Karpas-422 (cell line): Measurements from ENCODE around the gene HERPUD2. TPM values are rescaled to one million over a fixed set of nuclear protein-coding genes. Genes with fewer than 3 reads are reported as not detected.
"Not testable (repeated sequence)": the region's sequence is repeated elsewhere in the genome, so short reads cannot be mapped to it uniquely, and the experiment has no call there.

Experiments
- DNase-seq: peaks from one replicate; pipeline ENCODE4 v3.0.0-alpha.2; 2015
- H2AFZ ChIP-seq: fragments of 200-600 bp; sonication (generic); 2 replicates; pipeline ENCODE4 v1.6.1; 2014; ENCODE audit warnings: antibody characterized with exemption, low read length, mixed read lengths
- H3K27ac ChIP-seq: fragments of 200-600 bp; sonication (generic); 2 replicates; pipeline ENCODE4 v1.5.1; 2014; ENCODE audit warnings: mild to moderate bottlenecking, low read length, moderate library complexity
- H3K27me3 ChIP-seq: fragments of 200-600 bp; sonication (generic); 2 replicates; pipeline ENCODE4 v1.6.1; 2014; ENCODE audit warnings: low read length, mixed read lengths
- H3K36me3 ChIP-seq: fragments of 200-600 bp; sonication (generic); 2 replicates; pipeline ENCODE4 v1.6.1; 2014; ENCODE audit warnings: low read length, mixed read lengths; ENCODE audit not compliant: insufficient read depth
- H3K4me1 ChIP-seq: fragments of 200-600 bp; sonication (generic); 2 replicates; pipeline ENCODE4 v1.6.1; 2014; ENCODE audit warnings: mild to moderate bottlenecking, low read length, mixed read lengths
- H3K4me2 ChIP-seq: fragments of 200-600 bp; sonication (generic); 2 replicates; pipeline ENCODE4 v1.6.1; 2014; ENCODE audit warnings: low read length, low read depth, mild to moderate bottlenecking; ENCODE audit not compliant: poor library complexity, severe bottlenecking
- H3K4me3 ChIP-seq: fragments of 200-600 bp; sonication (generic); 2 replicates; pipeline ENCODE4 v1.5.1; 2014; ENCODE audit warnings: mild to moderate bottlenecking, antibody characterized with exemption, low read length, mixed read lengths
- H3K79me2 ChIP-seq: fragments of 200-600 bp; sonication (generic); 2 replicates; pipeline ENCODE4 v1.6.1; 2014; ENCODE audit warnings: mild to moderate bottlenecking, low read length, mixed read lengths
- H3K9ac ChIP-seq: fragments of 200-600 bp; sonication (generic); 2 replicates; pipeline ENCODE4 v1.6.0; 2014; ENCODE audit warnings: low read length
- H3K9me2 ChIP-seq: fragments of 200-600 bp; sonication (generic), shearing (Covaris generic); replicated peaks from 2 replicates; pipeline ENCODE4 v1.6.0; 2014; ENCODE audit warnings: mild to moderate bottlenecking, low read length, moderate library complexity; ENCODE audit not compliant: insufficient read depth
- H3K9me3 ChIP-seq: fragments of 300-700, 200-600 bp; sonication (generic); 2 replicates; pipeline ENCODE4 v1.6.1; 2014; ENCODE audit warnings: low read length, mixed read lengths
- H4K20me1 ChIP-seq: fragments of 200-600 bp; sonication (generic); 2 replicates; pipeline ENCODE4 v1.6.1; 2014; ENCODE audit warnings: mild to moderate bottlenecking, antibody characterized with exemption, low read length, low read depth; ENCODE audit not compliant: insufficient read depth
- total RNA-seq: library from RNA; depleted of rRNA; stranded (reverse); fragments of >200 nt; shearing (Covaris generic); gene quantifications from 2 replicates; pipeline ENCODE4 v1.2.3, GENCODE V29; 2014; ENCODE audit warnings: low replicate concordance

The HERPUD2 gene
- total RNA-seq, 1 experiment from 2014 or later, result 17.3 TPM

GRCh38 chr7:35604595-35604994 is 90.3 kb downstream of the HERPUD2 start:
- Histone ChIP-seq H3K27ac (no peak overlapping the region), H3K9ac (no peak overlapping the region), H3K36me3 (no peaks in the 10 kb centered on the region), H3K4me1 (no peaks in the 10 kb centered on the region), H3K4me2 (no peak overlapping the region), H3K27me3 (no peaks in the 10 kb centered on the region), H4K20me1 (no peaks in the 10 kb centered on the region), H3K79me2 (no peaks in the 10 kb centered on the region), H2AFZ (no peak overlapping the region), H3K9me2 (no peaks in the 10 kb centered on the region), H3K9me3 (no peaks in the 10 kb centered on the region), H3K4me3 (no peak overlapping the region)
- no peak for DNase-seq

DNA sequence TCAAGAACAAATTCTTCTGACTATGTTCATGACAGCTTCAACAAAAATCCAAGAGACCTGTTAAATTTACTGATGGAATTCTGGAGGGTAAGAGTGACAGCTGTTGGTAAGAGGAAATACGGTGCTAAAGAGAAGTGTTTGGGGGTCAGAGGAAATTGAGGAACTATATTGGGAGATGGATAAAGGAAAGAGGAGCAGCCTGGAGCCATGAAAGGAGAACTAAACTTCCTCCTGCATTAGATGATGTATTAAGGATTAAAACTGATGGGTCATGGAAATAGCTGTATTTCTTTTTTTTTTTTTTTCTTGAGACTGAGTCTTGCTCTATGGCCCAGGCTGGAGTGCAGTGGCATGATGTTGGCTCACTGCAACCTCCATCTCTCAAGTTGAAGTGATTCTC is 95.3 kb downstream of the HERPUD2 start:
- Histone ChIP-seq H4K20me1 (no peaks in the 10 kb centered on the region), H2AFZ (no peak overlapping the region), H3K9me2 (no peaks in the 10 kb centered on the region), H3K79me2 (no peaks in the 10 kb centered on the region), H3K9ac (no peak overlapping the region), H3K27me3 (no peaks in the 10 kb centered on the region), H3K4me2 (no peak overlapping the region), H3K4me1 (no peaks in the 10 kb centered on the region), H3K4me3 (no peak overlapping the region), H3K27ac (no peak overlapping the region), H3K36me3 (no peaks in the 10 kb centered on the region), H3K9me3 (no peaks in the 10 kb centered on the region)
- DNase-seq, result no peak

- H3K79me2 ChIP-seq, result no peaks in the 10 kb centered on the region
- no peak for DNase-seq
- H4K20me1 ChIP-seq, result no peaks in the 10 kb centered on the region
- no peak overlapping the region for H3K4me2 ChIP-seq
- no peaks in the 10 kb centered on the region for H3K27me3 ChIP-seq
- no peaks in the 10 kb centered on the region for H3K9me2 ChIP-seq
- H3K9ac ChIP-seq, result no peak overlapping the region
- no peaks in the 10 kb centered on the region for H3K36me3 ChIP-seq
- H3K9me3 ChIP-seq, result no peaks in the 10 kb centered on the region
- H2AFZ ChIP-seq, result no peak overlapping the region
- no peak overlapping the region for H3K27ac ChIP-seq
- H3K4me3 ChIP-seq, result no peak overlapping the region
- no peaks in the 10 kb centered on the region for H3K4me1 ChIP-seq
These were observed 95.9 kb downstream of the HERPUD2 start for GRCh38 chr7:35599061-35599460.

DNA sequence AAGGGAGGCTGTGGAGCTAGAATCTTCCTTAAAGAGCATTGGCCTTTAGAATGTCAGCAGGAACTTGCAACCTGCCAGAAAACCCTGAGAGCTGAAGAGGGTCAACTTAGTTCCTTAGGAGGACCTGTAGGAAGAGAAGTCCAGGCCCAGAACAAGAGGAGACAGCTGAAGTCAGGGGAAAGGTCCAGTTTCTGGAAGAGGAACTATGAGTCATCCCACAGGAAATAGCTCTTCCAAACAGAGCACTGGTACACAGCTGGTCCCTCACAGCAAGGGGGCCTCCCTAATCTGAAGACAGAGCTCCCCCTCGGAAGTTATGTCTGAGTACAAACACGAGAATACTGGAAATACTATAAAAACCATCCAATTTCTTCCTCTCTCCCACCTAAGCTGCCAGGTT is 98.9 kb downstream of the HERPUD2 start:
- no peak overlapping the region for H2AFZ ChIP-seq
- H3K4me1 ChIP-seq, result no peaks in the 10 kb centered on the region
- no peak overlapping the region for H3K27ac ChIP-seq
- H3K9me3 ChIP-seq, result no peaks in the 10 kb centered on the region
- H3K79me2 ChIP-seq, result no peaks in the 10 kb centered on the region
- no peak overlapping the region for H3K4me2 ChIP-seq
- H4K20me1 ChIP-seq, result no peaks in the 10 kb centered on the region
- no peaks in the 10 kb centered on the region for H3K9me2 ChIP-seq
- DNase-seq, result no peak
- no peaks in the 10 kb centered on the region for H3K36me3 ChIP-seq
- H3K4me3 ChIP-seq, result no peak overlapping the region
- H3K27me3 ChIP-seq, result no peaks in the 10 kb centered on the region
- no peak overlapping the region for H3K9ac ChIP-seq

- Histone ChIP-seq H3K9me2 (no peaks in the 10 kb centered on the region), H3K9me3 (no peaks in the 10 kb centered on the region), H3K79me2 (no peaks in the 10 kb centered on the region), H4K20me1 (no peaks in the 10 kb centered on the region), H3K36me3 (no peaks in the 10 kb centered on the region), H3K9ac (no peak overlapping the region), H3K4me1 (no peaks in the 10 kb centered on the region), H3K27me3 (no peaks in the 10 kb centered on the region), H2AFZ (no peak overlapping the region), H3K4me2 (no peak overlapping the region), H3K4me3 (no peak overlapping the region), H3K27ac (no peak overlapping the region)
- peak; percentile 77 for DNase-seq
These were observed 101.0 kb downstream of the HERPUD2 start for GRCh38 chr7:35593899-35594298.

DNA sequence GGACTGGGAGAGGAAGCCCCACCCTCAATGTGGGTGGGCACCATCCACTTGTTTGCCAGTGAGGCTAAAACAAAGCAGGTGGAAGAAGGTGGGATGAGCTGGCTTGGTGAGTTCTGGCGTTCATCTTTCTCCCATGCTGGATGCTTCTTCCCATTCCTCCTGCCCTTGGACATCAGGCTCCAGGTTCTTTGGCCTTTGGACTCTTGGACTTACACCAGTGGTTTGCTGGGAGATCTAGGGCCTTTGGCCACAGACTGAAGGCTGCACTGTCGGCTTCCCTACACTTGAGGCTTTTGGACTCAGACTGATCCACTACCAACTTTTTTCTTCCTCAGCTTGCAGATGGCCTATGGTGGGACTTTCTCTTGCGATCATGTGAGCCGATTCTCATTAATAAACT is 106.3 kb downstream of the HERPUD2 start:
- Histone ChIP-seq H3K9ac (no peak overlapping the region), H3K27ac (no peak overlapping the region), H2AFZ (no peak overlapping the region), H3K4me3 (no peak overlapping the region), H3K4me1 (no peaks in the 10 kb centered on the region), H3K27me3 (no peaks in the 10 kb centered on the region), H3K36me3 (no peaks in the 10 kb centered on the region), H3K4me2 (no peak overlapping the region), H3K9me2 (no peaks in the 10 kb centered on the region), H4K20me1 (no peaks in the 10 kb centered on the region), H3K79me2 (no peaks in the 10 kb centered on the region), H3K9me3 (no peaks in the 10 kb centered on the region)
- DNase-seq, result no peak

DNA sequence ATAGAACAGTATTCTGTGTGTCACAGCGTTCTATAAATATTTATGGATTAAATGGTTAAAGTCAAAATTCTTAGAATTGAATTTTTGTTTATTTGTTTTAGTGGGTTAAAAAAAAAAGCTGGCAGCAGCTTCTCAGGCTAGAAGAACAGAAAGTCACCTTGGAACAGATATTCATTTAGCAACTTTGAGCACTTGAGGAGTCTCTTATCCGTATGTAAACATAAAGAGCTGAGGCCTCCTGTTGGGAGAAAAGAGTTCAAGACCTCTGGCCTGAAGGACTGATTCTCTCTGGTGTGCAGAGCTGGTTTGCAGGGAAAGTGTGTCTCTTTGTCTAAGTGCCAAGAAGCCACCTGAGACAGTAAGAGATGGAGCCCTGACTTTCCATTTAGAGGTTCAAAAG is 109.9 kb downstream of the HERPUD2 start:
- Histone ChIP-seq H3K4me1 (no peaks in the 10 kb centered on the region), H3K4me3 (no peak overlapping the region), H2AFZ (no peak overlapping the region), H3K36me3 (no peaks in the 10 kb centered on the region), H3K79me2 (no peaks in the 10 kb centered on the region), H3K4me2 (no peak overlapping the region), H3K9me3 (no peaks in the 10 kb centered on the region), H4K20me1 (no peaks in the 10 kb centered on the region), H3K9ac (no peak overlapping the region), H3K9me2 (no peaks in the 10 kb centered on the region), H3K27ac (no peak overlapping the region), H3K27me3 (no peaks in the 10 kb centered on the region)
- no peak for DNase-seq

- not testable (repeated sequence) for H3K4me2 ChIP-seq, H3K9me3 ChIP-seq, H3K4me3 ChIP-seq, H3K27ac ChIP-seq, H3K9ac ChIP-seq, H2AFZ ChIP-seq, H3K79me2 ChIP-seq, DNase-seq, H4K20me1 ChIP-seq, H3K27me3 ChIP-seq, H3K4me1 ChIP-seq, H3K9me2 ChIP-seq, H3K36me3 ChIP-seq
These were observed 110.4 kb downstream of the HERPUD2 start for GRCh38 chr7:35584533-35584932.
